ENCODE measurements around the gene LPP. TPM values are rescaled to one million over a fixed set of nuclear protein-coding genes. Genes with fewer than 3 reads are reported as not detected.

Gene LPP
- total and polyA plus RNA-seq, 10 of the 15 experiments (the other 5 are each of a cell fraction or from before 2014, with no cell fraction given) = under 0.01 to 0.62 (median 0.03) TPM

DNA sequence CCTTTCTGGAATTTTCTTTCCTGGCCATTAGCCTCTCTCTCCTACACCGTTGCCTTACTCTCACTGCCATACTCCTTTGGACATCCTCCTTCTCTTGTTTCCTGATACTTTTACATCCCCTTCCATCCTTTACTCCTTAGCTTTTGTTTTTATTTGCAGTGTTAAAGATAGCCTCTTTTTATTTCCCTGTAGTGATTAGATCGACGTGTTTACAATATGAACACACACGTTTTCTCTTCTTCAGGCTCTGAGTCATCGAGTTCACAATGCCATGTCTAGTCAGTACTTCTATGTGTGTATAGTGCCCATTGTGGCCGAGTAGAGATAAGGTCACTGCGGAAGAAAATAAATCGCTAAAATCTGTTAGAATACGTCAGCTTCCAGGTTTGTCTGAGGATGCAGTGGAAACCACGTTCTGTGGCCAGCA is 208.5 kb downstream of the LPP start (continued):
- TF ChIP-seq, protein P1, sequence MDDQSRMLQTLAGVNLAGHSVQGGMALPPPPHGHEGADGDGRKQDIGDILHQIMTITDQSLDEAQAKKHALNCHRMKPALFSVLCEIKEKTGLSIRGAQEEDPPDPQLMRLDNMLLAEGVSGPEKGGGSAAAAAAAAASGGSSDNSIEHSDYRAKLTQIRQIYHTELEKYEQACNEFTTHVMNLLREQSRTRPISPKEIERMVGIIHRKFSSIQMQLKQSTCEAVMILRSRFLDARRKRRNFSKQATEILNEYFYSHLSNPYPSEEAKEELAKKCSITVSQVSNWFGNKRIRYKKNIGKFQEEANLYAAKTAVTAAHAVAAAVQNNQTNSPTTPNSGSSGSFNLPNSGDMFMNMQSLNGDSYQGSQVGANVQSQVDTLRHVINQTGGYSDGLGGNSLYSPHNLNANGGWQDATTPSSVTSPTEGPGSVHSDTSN (IDR thresholded peaks at IDR 0.05; ENCODE audit: insufficient replicate concordance, low read depth, low read length) = no peak
- no peak for TF ChIP-seq NFXL1 (IDR thresholded peaks at IDR 0.05; ENCODE audit: borderline replicate concordance)
- TF ChIP-seq, protein P2, sequence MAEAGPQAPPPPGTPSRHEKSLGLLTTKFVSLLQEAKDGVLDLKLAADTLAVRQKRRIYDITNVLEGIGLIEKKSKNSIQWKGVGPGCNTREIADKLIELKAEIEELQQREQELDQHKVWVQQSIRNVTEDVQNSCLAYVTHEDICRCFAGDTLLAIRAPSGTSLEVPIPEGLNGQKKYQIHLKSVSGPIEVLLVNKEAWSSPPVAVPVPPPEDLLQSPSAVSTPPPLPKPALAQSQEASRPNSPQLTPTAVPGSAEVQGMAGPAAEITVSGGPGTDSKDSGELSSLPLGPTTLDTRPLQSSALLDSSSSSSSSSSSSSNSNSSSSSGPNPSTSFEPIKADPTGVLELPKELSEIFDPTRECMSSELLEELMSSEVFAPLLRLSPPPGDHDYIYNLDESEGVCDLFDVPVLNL (IDR thresholded peaks at IDR 0.05; ENCODE audit: low read depth, low read length) = no peak

DNA sequence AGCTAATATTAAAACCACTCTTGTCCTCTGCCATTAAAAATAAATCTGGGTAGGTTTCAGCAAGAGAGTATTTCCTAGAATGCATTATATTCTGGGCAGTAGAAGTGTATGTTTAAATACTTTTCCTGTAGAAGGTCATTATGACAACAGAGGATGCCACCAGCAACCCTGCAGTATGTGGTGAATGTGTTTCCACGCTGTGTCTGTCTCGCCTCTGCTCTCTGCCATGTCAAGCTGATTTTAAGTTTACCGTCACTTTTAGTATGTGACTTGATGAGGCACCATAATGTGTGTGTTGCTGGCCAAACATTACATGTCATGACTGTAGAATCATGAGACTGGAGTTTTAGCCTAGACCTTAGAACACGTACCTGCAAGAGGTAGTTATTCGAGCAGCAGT is 211.2 kb downstream of the LPP start:
- Histone ChIP-seq H3K27ac (ENCODE audit: control insufficient read depth, insufficient read depth) (no peak overlapping the region), H3K9ac (ENCODE audit: control insufficient read depth, insufficient read depth, low read length) (no peak overlapping the region), H2AFZ (ENCODE audit: control insufficient read depth, low read depth, low read length) (no peak overlapping the region), H3K4me3 (no peak overlapping the region), H3K79me2 (ENCODE audit: control insufficient read depth, insufficient read depth, low read length) (no peaks in the 10 kb centered on the region), H3K36me3 (ENCODE audit: control insufficient read depth in 2 of 2, insufficient read depth in 2 of 2, low read length in 1 of 2) (no peaks in the 10 kb centered on the region), H3K4me2 (ENCODE audit: control insufficient read depth, insufficient read depth) (no peak overlapping the region), H4K20me1 (ENCODE audit: control insufficient read depth, insufficient read depth) (no peaks in the 10 kb centered on the region), H3K27me3 (replicated peaks in 1 of 2; ENCODE audit: control insufficient read depth in 2 of 2, insufficient read depth in 2 of 2, low read length in 1 of 2) (peaks cover 1 to 8% of the 10 kb centered on the region in 2 experiments; a peak in 3 of 4 replicates), H3K4me1 (ENCODE audit: control insufficient read depth, insufficient read depth, low read length) (no peaks in the 10 kb centered on the region), H3K9me3 (replicated peaks; ENCODE audit: control insufficient read depth, insufficient read depth, low read length) (no peaks in the 10 kb centered on the region)
- intact Hi-C loops (cut with micrococcal nuclease; ENCODE audit: unreplicated experiment) = no loop called here
- ChIA-PET POLR2A (no interaction called here), CTCF (no interaction called here), RAD21 (ENCODE audit: unreplicated experiment) (no interaction called here), SMC1A (ENCODE audit: uncharacterized antibody, unreplicated experiment) (no interaction called here)
- WGBS (ENCODE audit: insufficient coverage, insufficient replicate concordance, low lambda C conversion rate, missing lambda C conversion rate) = 51% methylated on average over 5 of the region's 5 CpGs
- no TSS peak for BruUV-seq (replicated peaks)
- ATAC-seq = no peak
- in situ Hi-C loops (cut with MboI) = no loop called here
- TF ChIP-seq ZBED1 (IDR thresholded peaks at IDR 0.05; ENCODE audit: borderline replicate concordance) (no peak), ATF7 (IDR thresholded peaks at IDR 0.05; ENCODE audit: low read depth) (no peak), RFX5 (IDR thresholded peaks at IDR 0.05; ENCODE audit: low read depth, low read length) (no peak), HDAC2 (IDR thresholded peaks at IDR 0.05) (no peak), NBN (IDR thresholded peaks at IDR 0.05) (no peak), RCOR1 (conservative IDR thresholded peaks at IDR 0.05; ENCODE audit: low read depth, low read length) (no peak), TBL1XR1 (IDR thresholded peaks at IDR 0.05; ENCODE audit: low read depth, low read length) (no peak)
- no peak for FAIRE-seq
- no peak for DNase-seq (ENCODE audit: low read depth, low spot score)

All from GM12878 (cell line).